ENCODE measurements around the gene FABP6.
"Not testable (repeated sequence)": the region's sequence is repeated elsewhere in the genome, so short reads cannot be mapped to it uniquely, and the experiment has no call there.

Gene FABP6

GRCh38 chr5:160230686-160231527 lies 1.6 kb downstream of the FABP6 start:
- no peaks in the 10 kb centered on the region for H3K36me3 ChIP-seq (ENCODE audit: control insufficient read depth, low read depth, low read length)
- no peaks in the 10 kb centered on the region for H3K9me3 ChIP-seq (ENCODE audit: control insufficient read depth, low read depth, low read length)
- no peak overlapping the region for H3K4me3 ChIP-seq (ENCODE audit: low read length)
- H3K27me3 ChIP-seq (ENCODE audit: control insufficient read depth, insufficient read depth, low read length): no peaks in the 10 kb centered on the region
- H3K9ac ChIP-seq (ENCODE audit: low read length): no peak overlapping the region
- H3K4me1 ChIP-seq (ENCODE audit: control insufficient read depth, low read depth, low read length): peaks cover 12% of the 10 kb centered on the region
- no peak overlapping the region for H3K27ac ChIP-seq (ENCODE audit: low read length)

GRCh38 chr5:160231783-160232342 lies 2.6 kb downstream of the FABP6 start:
- no peaks in the 10 kb centered on the region for H3K27me3 ChIP-seq (ENCODE audit: control insufficient read depth, insufficient read depth, low read length)
- peak overlapping the region; percentile 10 for H3K9ac ChIP-seq (ENCODE audit: low read length)
- H3K27ac ChIP-seq (ENCODE audit: low read length): no peak overlapping the region
- no peaks in the 10 kb centered on the region for H3K9me3 ChIP-seq (ENCODE audit: control insufficient read depth, low read depth, low read length)
- no peaks in the 10 kb centered on the region for H3K36me3 ChIP-seq (ENCODE audit: control insufficient read depth, low read depth, low read length)
- peaks cover 9% of the 10 kb centered on the region for H3K4me1 ChIP-seq (ENCODE audit: control insufficient read depth, low read depth, low read length)
- no peak overlapping the region for H3K4me3 ChIP-seq (ENCODE audit: low read length)

- Histone ChIP-seq H3K36me3 (ENCODE audit: control insufficient read depth, low read depth, low read length) (no peaks in the 10 kb centered on the region), H3K4me3 (ENCODE audit: low read length) (no peak overlapping the region), H3K9me3 (ENCODE audit: control insufficient read depth, low read depth, low read length) (no peaks in the 10 kb centered on the region), H3K4me1 (ENCODE audit: control insufficient read depth, low read depth, low read length) (peaks cover 18% of the 10 kb centered on the region), H3K27ac (ENCODE audit: low read length) (no peak overlapping the region), H3K9ac (ENCODE audit: low read length) (no peak overlapping the region), H3K27me3 (ENCODE audit: control insufficient read depth, insufficient read depth, low read length) (no peaks in the 10 kb centered on the region)
Measured at GRCh38 chr5:160233215-160233614, 3.9 kb downstream of the FABP6 start.

GRCh38 chr5:160235731-160236130 lies 6.4 kb downstream of the FABP6 start:
- H3K9me3 ChIP-seq (ENCODE audit: control insufficient read depth, low read depth, low read length): no peaks in the 10 kb centered on the region
- peaks cover 24% of the 10 kb centered on the region for H3K4me1 ChIP-seq (ENCODE audit: control insufficient read depth, low read depth, low read length)
- H3K36me3 ChIP-seq (ENCODE audit: control insufficient read depth, low read depth, low read length): no peaks in the 10 kb centered on the region
- no peak overlapping the region for H3K9ac ChIP-seq (ENCODE audit: low read length)
- no peaks in the 10 kb centered on the region for H3K27me3 ChIP-seq (ENCODE audit: control insufficient read depth, insufficient read depth, low read length)
- H3K27ac ChIP-seq (ENCODE audit: low read length): no peak overlapping the region
- no peak overlapping the region for H3K4me3 ChIP-seq (ENCODE audit: low read length)

- no peak overlapping the region for H3K27ac ChIP-seq (ENCODE audit: low read length)
- no peaks in the 10 kb centered on the region for H3K27me3 ChIP-seq (ENCODE audit: control insufficient read depth, insufficient read depth, low read length)
- H3K36me3 ChIP-seq (ENCODE audit: control insufficient read depth, low read depth, low read length): no peaks in the 10 kb centered on the region
- H3K9me3 ChIP-seq (ENCODE audit: control insufficient read depth, low read depth, low read length): no peaks in the 10 kb centered on the region
- no peak overlapping the region for H3K9ac ChIP-seq (ENCODE audit: low read length)
- peak overlapping the region; percentile 8 for H3K4me3 ChIP-seq (ENCODE audit: low read length)
- peaks cover 17% of the 10 kb centered on the region for H3K4me1 ChIP-seq (ENCODE audit: control insufficient read depth, low read depth, low read length)
Measured at GRCh38 chr5:160237571-160238093, 8.3 kb downstream of the FABP6 start.

GRCh38 chr5:160240350-160240749 lies 11.0 kb downstream of the FABP6 start:
- no peaks in the 10 kb centered on the region for H3K36me3 ChIP-seq (ENCODE audit: control insufficient read depth, low read depth, low read length)
- no peaks in the 10 kb centered on the region for H3K27me3 ChIP-seq (ENCODE audit: control insufficient read depth, insufficient read depth, low read length)
- H3K9me3 ChIP-seq (ENCODE audit: control insufficient read depth, low read depth, low read length): no peaks in the 10 kb centered on the region
- peaks cover 17% of the 10 kb centered on the region for H3K4me1 ChIP-seq (ENCODE audit: control insufficient read depth, low read depth, low read length)
- H3K27ac ChIP-seq (ENCODE audit: low read length): no peak overlapping the region
- H3K4me3 ChIP-seq (ENCODE audit: low read length): no peak overlapping the region
- no peak overlapping the region for H3K9ac ChIP-seq (ENCODE audit: low read length)

GRCh38 chr5:160242145-160242544 lies 12.8 kb downstream of the FABP6 start:
- no peaks in the 10 kb centered on the region for H3K27me3 ChIP-seq (ENCODE audit: control insufficient read depth, insufficient read depth, low read length)
- no peaks in the 10 kb centered on the region for H3K36me3 ChIP-seq (ENCODE audit: control insufficient read depth, low read depth, low read length)
- no peaks in the 10 kb centered on the region for H3K9me3 ChIP-seq (ENCODE audit: control insufficient read depth, low read depth, low read length)
- H3K9ac ChIP-seq (ENCODE audit: low read length): no peak overlapping the region
- H3K4me3 ChIP-seq (ENCODE audit: low read length): no peak overlapping the region
- no peak overlapping the region for H3K27ac ChIP-seq (ENCODE audit: low read length)
- peaks cover 14% of the 10 kb centered on the region for H3K4me1 ChIP-seq (ENCODE audit: control insufficient read depth, low read depth, low read length)

- Histone ChIP-seq H3K27ac (ENCODE audit: low read length) (no peak overlapping the region), H3K4me3 (ENCODE audit: low read length) (no peak overlapping the region), H3K9ac (ENCODE audit: low read length) (no peak overlapping the region), H3K9me3 (ENCODE audit: control insufficient read depth, low read depth, low read length) (no peaks in the 10 kb centered on the region), H3K36me3 (ENCODE audit: control insufficient read depth, low read depth, low read length) (peaks cover under 1% of the 10 kb centered on the region), H3K4me1 (ENCODE audit: control insufficient read depth, low read depth, low read length) (no peaks in the 10 kb centered on the region), H3K27me3 (ENCODE audit: control insufficient read depth, insufficient read depth, low read length) (no peaks in the 10 kb centered on the region)
Measured at GRCh38 chr5:160245506-160246086, 16.3 kb downstream of the FABP6 start.

- H3K4me3 ChIP-seq (ENCODE audit: low read length); H3K9ac ChIP-seq (ENCODE audit: low read length); H3K9me3 ChIP-seq (ENCODE audit: control insufficient read depth, low read depth, low read length); H3K4me1 ChIP-seq (ENCODE audit: control insufficient read depth, low read depth, low read length); H3K27ac ChIP-seq (ENCODE audit: low read length); H3K27me3 ChIP-seq (ENCODE audit: control insufficient read depth, insufficient read depth, low read length): not testable (repeated sequence)
- H3K36me3 ChIP-seq (ENCODE audit: control insufficient read depth, low read depth, low read length): peaks cover 30% of the 10 kb centered on the region
Measured at GRCh38 chr5:160249570-160249969, 20.3 kb downstream of the FABP6 start.

GRCh38 chr5:160250226-160250625 lies 20.9 kb downstream of the FABP6 start:
- Histone ChIP-seq H3K4me1 (ENCODE audit: control insufficient read depth, low read depth, low read length) (no peaks in the 10 kb centered on the region), H3K9ac (ENCODE audit: low read length) (no peak overlapping the region), H3K27ac (ENCODE audit: low read length) (no peak overlapping the region), H3K27me3 (ENCODE audit: control insufficient read depth, insufficient read depth, low read length) (no peaks in the 10 kb centered on the region), H3K4me3 (ENCODE audit: low read length) (no peak overlapping the region), H3K36me3 (ENCODE audit: control insufficient read depth, low read depth, low read length) (peaks cover 32% of the 10 kb centered on the region), H3K9me3 (ENCODE audit: control insufficient read depth, low read depth, low read length) (no peaks in the 10 kb centered on the region)

- Histone ChIP-seq H3K36me3 (ENCODE audit: control insufficient read depth, low read depth, low read length) (peaks cover 37% of the 10 kb centered on the region), H3K9me3 (ENCODE audit: control insufficient read depth, low read depth, low read length) (no peaks in the 10 kb centered on the region), H3K4me1 (ENCODE audit: control insufficient read depth, low read depth, low read length) (no peaks in the 10 kb centered on the region), H3K9ac (ENCODE audit: low read length) (no peak overlapping the region), H3K4me3 (ENCODE audit: low read length) (no peak overlapping the region), H3K27ac (ENCODE audit: low read length) (no peak overlapping the region), H3K27me3 (ENCODE audit: control insufficient read depth, insufficient read depth, low read length) (no peaks in the 10 kb centered on the region)
Measured at GRCh38 chr5:160250826-160251225, 21.5 kb downstream of the FABP6 start.
